GM18520 (cell line): ENCODE data around the gene NFIA.

Source experiments
- ATAC-seq: cut with Tn5 transposase; IDR thresholded peaks from one replicate; pipeline ENCODE4 v1.9.1; 2021; ENCODE audit not compliant: unreplicated experiment

NFIA gene

DNA sequence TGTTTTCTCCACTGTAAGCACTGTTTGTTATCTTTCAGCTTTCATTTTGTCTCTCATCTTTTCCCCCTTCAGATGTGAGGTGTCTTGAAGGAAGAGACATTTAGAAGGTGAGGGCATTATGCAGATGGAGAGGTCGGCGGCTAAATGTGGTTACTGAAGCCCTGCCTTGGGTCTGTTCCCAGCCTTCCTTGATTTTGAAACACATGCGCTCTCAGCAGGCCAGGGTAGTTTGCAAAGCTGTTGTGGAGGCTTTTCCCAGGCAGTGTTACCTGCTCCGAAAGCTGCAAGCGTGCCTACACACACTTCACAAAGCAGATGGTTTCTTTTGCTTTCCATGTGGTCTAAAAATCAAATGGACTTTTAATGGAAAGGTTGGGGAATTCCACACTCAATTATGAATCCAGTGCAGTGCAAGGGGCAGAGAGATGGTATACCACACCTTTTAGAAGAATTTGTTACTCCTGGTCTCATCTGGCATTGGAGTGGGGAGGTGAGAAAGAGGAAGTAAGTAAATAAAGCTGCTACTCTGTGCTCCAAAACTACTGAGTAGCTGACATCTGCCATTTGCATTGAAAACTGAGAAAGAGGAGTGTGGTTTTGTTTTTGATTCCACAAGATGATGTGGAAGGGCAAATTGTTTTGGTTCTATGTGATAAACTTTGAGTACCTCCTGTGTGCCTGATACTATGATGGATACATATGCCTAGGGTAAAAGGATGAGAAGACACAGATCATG lies 91.9 kb downstream of the NFIA start:
- ATAC-seq, result no peak

DNA sequence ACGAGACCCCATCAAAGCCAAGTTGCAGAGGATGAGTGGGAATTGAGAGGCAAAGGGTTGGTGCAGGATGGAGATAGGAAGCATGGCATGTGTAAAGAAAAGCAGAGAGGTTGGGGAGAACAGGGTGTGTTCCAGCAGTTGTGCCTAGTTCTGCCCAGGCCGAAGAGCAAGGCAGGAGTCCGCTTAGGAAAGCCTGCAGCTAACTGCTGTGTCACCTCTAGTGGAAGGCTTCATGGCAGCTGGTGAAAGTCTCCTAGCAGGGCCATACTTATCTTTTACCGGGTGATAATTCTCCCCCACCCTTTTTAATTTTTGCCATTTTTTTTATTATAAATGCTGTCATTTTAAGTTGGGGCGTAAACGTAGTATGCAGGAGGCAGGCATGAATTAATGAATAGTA lies 93.6 kb downstream of the NFIA start:
- no peak for ATAC-seq

DNA sequence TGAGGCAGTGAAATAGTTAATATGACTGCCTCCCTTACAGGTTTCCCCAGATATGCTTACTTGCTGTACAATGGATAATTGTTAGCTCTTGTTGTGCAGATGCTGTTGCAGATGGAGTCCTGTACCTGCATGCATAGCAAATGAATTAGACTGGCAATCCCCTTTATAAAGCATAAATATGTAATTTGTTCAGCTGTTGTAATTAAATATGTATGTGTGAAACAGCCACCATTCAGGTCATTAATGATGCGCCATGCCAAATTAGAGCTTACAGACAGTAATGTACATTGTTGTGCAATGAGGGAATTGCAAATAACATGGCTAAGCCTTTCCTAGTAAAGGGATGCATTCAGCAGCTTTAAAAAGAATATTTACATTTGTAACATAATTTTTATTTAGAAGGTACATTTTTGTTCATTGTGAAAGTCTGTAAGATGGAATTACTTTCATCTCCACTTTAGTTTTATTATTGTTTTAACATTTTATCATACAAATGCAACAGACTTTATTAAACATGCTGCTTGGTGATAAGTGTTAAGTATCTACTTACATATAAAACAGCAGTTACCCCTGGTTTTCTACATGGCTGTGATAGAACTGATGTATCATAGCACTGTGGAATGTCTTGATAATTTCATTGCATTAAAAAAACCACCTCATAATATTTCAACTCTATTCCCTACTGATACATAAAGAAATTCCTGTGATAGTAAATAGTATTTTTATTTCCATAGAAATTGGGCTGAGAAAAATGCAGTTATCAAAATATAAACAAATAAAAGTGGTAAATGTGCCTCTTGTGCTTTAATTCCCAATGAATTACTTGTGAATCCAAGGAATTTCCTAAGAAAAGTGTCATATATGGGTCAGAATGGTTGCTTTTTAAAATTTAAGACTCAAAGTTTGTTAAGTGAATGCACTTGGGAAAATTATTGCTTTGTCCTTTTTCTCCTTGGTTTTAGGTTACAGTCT lies 99.0 kb downstream of the NFIA start:
- ATAC-seq, result no peak

DNA sequence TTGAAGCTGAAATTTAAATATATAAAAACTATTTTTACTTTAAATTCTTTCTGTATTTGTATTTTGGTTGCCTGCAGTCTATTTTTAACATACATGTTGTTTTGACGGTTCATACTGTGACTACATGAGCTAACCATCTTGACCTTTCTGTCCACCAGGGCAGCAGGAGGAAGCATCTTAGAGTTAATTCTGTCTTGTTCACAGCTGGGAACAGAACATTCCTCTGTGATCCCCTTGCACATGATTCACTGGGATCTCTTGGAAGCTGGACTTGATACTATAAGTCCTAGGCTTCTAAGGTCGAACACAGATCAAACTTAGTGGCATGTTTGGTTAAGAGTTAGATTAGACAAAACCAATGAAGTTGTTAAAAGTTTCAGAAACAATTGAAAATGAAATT lies 99.7 kb downstream of the NFIA start:
- no peak for ATAC-seq

DNA sequence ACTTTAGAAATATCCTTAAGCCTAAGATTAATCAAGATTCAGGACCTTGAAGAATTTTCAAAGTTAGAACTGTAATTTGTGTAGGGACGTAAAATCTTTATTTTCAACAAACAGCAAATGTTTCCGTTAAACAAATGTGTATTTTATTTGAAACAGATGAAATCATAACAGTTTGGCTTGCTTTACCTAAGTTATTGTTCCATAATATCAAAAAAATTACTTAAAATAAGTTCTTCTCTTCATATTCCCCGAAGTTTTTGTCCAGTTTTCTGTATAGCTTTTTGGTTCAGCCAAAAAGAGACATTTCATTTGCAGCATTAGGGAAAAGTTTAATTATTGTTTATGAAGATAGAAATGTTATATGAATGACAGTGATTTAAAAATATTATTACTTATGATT lies 100.1 kb downstream of the NFIA start:
- ATAC-seq, result no peak

GRCh38 chr1:61183471-61184039 lies 101.2 kb downstream of the NFIA start:
- no peak for ATAC-seq

DNA sequence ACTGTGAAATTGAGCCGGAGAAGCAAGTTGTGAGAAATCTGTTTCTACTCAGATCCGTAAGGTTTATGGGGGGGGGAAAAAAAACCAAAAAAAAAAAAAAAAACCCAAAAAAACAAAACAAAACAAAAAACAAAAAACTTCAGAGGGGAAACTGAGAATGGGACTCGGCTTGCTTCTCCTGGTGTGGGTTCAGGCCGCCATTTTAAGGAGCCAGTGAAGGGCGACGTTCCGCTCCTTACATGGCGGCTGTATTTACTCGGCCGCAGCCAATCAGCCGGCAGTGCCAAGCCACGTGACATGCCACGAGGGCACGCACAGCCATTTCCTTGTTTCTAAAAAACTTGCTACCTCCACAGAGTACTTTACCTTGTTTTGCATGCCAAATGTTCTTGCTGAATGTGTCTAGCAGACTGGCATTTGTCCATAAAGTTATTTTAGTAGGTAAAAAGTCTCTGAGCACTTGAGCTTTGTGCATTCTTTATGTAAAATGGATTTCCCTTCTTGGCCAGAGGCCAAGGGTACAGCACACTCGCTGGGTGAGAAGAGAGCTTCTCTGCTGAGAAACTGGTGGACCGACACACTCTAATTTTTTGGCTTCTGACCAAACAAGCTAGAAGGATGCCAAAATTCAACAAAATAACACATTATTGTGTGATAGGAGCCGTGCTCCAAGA lies 101.8 kb downstream of the NFIA start:
- no peak for ATAC-seq

DNA sequence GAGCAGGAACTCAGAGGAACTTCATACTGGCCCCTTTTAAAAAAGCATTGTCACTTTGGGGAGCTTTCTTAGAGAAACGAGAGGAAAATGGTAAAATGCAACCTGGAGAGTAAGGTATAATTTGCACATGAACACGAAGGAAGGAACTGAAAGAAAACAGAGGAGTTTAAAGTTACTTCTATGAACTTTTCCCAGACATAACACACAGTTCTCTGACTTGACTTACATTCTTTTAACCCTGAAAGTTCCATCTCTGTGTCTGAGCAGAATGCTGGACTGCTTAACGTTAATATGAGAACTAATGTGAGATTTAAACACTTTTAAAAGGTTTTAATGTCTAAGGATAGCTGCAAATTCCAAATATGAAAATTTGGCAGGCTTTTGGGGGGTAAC lies 102.3 kb downstream of the NFIA start:
- ATAC-seq, result no peak

DNA sequence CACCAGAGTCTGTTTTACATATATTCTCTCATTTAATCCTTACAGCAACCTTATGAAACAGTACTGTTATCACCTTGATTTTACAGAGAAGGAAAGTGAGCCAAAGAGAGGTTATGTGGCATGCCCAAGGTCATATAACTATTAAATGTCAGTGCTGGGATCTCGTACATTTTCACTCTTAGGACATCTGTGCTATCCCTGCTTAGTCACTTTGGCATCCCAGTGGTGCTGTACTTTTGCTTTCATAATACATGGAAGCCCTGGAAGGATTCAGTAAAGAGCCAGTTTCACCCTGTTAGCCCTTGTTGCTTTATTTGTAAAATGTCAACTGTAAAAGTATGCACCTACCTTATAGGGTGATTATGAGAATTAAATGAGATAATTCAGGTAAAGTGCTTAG lies 104.4 kb downstream of the NFIA start:
- no peak for ATAC-seq

- no peak for ATAC-seq
Measured at GRCh38 chr1:61187352-61188086, 105.2 kb downstream of the NFIA start.

DNA sequence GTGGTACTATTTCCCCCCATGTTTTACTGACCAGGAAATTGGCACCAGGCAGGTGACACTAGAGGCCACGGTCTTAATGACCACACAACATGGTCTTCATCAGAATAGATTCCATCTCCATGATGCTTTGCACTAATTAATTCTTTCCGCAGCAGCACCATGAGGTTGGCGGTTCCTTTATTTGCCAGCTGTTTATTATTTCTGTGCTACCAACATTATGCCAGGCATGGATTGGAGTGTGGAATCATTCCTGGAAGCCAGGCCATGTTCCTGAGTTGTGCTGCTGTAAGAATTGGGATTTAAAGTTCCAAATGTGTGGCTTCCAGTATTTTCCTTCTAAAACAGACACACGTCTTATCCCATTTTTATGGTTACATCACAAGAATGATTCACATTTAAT lies 107.8 kb downstream of the NFIA start:
- ATAC-seq, result no peak

DNA sequence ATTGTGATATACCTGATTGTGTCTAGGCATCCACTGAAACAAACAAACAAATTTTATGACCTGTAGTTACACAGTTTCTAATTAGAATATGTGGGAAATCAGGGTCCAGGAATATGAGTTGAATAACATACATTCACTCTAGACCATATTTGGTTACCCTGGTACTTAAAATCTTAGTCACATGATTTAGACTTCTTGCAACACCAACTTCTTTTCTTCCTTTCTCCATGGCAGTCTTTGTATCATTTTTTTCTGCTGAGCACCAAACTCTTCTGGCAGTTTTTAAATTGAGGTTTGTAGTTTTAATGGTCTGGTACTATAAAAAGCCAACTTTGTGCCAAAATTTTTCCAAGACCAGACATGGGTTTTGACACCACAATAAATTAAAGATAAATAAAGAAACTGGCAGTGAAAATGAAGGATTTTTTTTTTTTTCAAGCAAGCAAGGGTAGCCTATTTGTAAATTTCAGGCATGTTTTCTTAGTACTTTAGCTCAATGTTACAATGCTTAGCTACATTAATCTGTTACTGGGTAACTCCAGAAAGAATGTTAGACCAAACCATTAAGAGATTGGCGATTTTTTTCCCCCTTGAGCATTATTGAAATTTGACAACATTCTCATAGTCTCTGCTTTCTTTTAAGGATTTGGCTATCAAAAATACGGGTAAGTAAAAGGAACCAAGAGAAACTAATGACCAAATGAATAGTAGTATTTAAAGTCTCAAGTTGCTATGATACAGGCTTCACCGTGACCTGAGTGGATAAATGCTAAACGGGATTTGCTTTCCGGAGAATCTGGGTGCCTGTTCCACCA lies 108.5 kb downstream of the NFIA start:
- no peak for ATAC-seq

GRCh38 chr1:61191433-61191720 lies 109.0 kb downstream of the NFIA start:
- ATAC-seq, result no peak

DNA sequence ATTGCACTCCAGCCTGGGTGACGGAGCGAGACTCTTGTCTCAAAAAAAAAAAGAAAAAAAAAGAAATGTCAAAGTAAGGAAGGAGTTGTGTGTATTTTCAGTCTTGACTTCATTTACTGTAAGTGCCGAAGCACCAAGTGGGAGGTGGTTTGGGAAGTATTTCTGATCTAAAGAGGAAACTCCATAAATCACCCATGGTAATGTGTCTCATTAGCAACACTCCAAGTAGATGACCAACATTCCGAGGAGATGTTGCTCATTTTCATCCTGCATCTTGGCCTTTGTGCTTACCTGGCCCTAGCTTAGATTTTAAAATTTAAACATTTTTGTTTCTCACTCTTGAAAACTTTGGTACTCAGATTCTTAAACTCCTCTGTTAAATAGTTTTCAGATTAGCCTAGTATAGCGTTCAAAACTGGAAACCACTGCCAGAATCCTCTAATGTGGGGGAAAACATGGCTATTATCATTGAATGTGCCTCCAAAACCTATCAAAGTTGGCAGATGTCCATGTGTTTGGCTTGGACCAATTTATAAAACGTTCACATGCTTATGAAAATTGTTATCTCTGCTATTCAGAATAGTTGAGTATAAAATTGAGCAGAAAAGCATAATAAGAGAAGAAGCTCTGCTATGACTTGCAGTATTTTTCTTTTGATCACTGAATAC lies 110.4 kb downstream of the NFIA start:
- ATAC-seq, result no peak

DNA sequence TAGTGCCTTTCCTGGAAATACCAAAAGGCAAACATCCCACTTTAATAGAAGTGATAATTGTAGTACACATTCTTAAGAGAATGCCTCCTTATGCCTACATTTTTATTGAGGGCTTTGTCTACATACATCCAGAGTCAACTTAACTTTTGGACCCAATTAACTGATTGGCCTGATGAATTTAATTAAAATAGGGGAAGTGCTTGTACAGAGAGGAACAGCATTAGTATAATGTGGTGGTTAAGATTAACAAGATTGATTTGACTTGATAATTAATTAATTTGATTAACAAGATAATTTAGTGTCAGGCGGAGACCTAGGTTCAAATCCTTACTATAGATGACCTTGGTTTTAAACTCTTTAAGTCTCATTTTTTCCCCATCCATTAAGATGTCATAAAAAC lies 111.4 kb downstream of the NFIA start:
- no peak for ATAC-seq

- ATAC-seq, result no peak
Measured at GRCh38 chr1:61198554-61198953, 116.2 kb downstream of the NFIA start.

GRCh38 chr1:61201035-61201434 lies 118.7 kb downstream of the NFIA start:
- ATAC-seq, result no peak

GRCh38 chr1:61202854-61203598 lies 120.7 kb downstream of the NFIA start:
- no peak for ATAC-seq

GRCh38 chr1:61204528-61204927 lies 122.2 kb downstream of the NFIA start:
- no peak for ATAC-seq
